ENCODE measurements around the gene AGPS. TPM values are rescaled to one million over a fixed set of nuclear protein-coding genes. Genes with fewer than 3 reads are reported as not detected.
"Not testable (repeated sequence)": the region's sequence is repeated elsewhere in the genome, so short reads cannot be mapped to it uniquely, and the experiment has no call there.

Gene AGPS
- polyA plus RNA-seq, 1 of the 3 experiments (the other 2 are of a cell fraction): 10.9 TPM

DNA sequence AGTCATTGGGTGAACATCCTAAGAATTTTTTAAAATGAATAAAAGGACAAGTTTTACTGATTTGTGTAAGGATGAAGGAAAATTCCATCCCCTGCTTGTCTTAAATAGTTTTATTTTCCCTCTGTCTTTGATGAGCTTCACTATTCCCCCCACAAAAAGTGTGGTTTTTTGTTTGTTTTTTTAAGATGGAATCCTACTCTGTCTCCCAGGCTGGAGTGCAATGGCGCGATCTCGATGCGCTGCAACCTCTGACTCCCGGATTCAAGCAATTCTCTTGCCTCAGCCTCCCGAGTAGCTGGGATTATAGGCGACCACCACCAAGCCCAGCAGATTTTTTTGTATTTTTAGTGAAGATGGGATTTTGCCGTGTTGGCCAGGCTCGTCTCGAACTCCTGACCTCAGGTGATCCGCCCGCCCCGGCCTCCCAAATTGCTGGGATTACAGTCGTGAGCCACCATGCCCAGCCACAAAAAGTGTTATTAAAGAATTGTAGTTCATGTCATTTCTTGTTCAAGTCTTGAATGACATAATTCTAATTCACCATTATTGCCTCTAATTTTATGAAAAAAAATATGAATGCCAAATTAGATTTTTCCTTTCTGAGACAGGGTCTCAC, 91.7 kb downstream of the AGPS start:
- H3K9ac ChIP-seq: no peak overlapping the region
- H3K79me2 ChIP-seq (ENCODE audit: insufficient read depth): no peaks in the 10 kb centered on the region; the same call in 1 of the 2 replicates
- 95% methylated on average over 13 of the region's 14 CpGs for whole genome bisulfite sequencing (ENCODE audit: low lambda C conversion rate)
- peaks cover 13% of the 10 kb centered on the region for H3F3A ChIP-seq (replicated peaks; ENCODE audit: insufficient read depth)
- H3K4me2 ChIP-seq: no peak overlapping the region
- H3K27me3 ChIP-seq (ENCODE audit: insufficient read depth): no peaks in the 10 kb centered on the region
- no peaks in the 10 kb centered on the region for H4K20me1 ChIP-seq (ENCODE audit: insufficient read depth)
- POLR2A ChIA-PET: no interaction called here
- H3K9me2 ChIP-seq: no peaks in the 10 kb centered on the region
- no peak for DNase-seq
- H2AFZ ChIP-seq (ENCODE audit: low read depth): no peak overlapping the region
- no peaks in the 10 kb centered on the region for H3K4me1 ChIP-seq (ENCODE audit: control insufficient read depth in 1 of 2, insufficient read depth in 2 of 2, low read depth in 1 of 2, low read length in 1 of 2)
- peaks cover 14 to 39% of the 10 kb centered on the region in 2 experiments for H3K36me3 ChIP-seq (replicated peaks in 1 of 2; ENCODE audit: control insufficient read depth in 1 of 2, insufficient read depth in 2 of 2, low read length in 1 of 2)
- H3K4me3 ChIP-seq (ENCODE audit: low read depth in 2 of 2, low read length in 1 of 2): no peak overlapping the region
- CTCF ChIA-PET: interaction anchor here (0.6 to 1.6 kb wide), 5 partner anchors 20 to 275 kb away, joined by 3 to 5 read pairs (median 3); no protein-coding TSS in a partner anchor
- no peaks in the 10 kb centered on the region; the same call in 1 of the 2 replicates for H3K9me3 ChIP-seq
- TF ChIP-seq, protein P1, sequence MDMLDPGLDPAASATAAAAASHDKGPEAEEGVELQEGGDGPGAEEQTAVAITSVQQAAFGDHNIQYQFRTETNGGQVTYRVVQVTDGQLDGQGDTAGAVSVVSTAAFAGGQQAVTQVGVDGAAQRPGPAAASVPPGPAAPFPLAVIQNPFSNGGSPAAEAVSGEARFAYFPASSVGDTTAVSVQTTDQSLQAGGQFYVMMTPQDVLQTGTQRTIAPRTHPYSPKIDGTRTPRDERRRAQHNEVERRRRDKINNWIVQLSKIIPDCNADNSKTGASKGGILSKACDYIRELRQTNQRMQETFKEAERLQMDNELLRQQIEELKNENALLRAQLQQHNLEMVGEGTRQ (IDR thresholded peaks at IDR 0.05; ENCODE audit: borderline replicate concordance, low read depth, low read length): no peak
- TF ChIP-seq NRF1 (IDR thresholded peaks at IDR 0.05; ENCODE audit: low read depth, low read length): no peak
- no peak for TF ChIP-seq TAF1 (IDR thresholded peaks at IDR 0.05; ENCODE audit: borderline replicate concordance, low read depth, low read length)
- no peak for TF ChIP-seq SIN3A (IDR thresholded peaks at IDR 0.05; ENCODE audit: borderline replicate concordance, low read depth, low read length)
- TF ChIP-seq, protein P2, sequence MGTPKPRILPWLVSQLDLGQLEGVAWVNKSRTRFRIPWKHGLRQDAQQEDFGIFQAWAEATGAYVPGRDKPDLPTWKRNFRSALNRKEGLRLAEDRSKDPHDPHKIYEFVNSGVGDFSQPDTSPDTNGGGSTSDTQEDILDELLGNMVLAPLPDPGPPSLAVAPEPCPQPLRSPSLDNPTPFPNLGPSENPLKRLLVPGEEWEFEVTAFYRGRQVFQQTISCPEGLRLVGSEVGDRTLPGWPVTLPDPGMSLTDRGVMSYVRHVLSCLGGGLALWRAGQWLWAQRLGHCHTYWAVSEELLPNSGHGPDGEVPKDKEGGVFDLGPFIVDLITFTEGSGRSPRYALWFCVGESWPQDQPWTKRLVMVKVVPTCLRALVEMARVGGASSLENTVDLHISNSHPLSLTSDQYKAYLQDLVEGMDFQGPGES (IDR thresholded peaks at IDR 0.05; ENCODE audit: low read depth, low read length): no peak
- TF ChIP-seq, protein P3, sequence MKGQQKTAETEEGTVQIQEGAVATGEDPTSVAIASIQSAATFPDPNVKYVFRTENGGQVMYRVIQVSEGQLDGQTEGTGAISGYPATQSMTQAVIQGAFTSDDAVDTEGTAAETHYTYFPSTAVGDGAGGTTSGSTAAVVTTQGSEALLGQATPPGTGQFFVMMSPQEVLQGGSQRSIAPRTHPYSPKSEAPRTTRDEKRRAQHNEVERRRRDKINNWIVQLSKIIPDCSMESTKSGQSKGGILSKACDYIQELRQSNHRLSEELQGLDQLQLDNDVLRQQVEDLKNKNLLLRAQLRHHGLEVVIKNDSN (IDR thresholded peaks at IDR 0.05; ENCODE audit: borderline replicate concordance, low read depth): no peak
- TF ChIP-seq CHD2 (IDR thresholded peaks at IDR 0.05; ENCODE audit: low read length, partially characterized antibody): no peak
- no peak for TF ChIP-seq ELF1 (IDR thresholded peaks at IDR 0.05)
- TF ChIP-seq, protein P4, sequence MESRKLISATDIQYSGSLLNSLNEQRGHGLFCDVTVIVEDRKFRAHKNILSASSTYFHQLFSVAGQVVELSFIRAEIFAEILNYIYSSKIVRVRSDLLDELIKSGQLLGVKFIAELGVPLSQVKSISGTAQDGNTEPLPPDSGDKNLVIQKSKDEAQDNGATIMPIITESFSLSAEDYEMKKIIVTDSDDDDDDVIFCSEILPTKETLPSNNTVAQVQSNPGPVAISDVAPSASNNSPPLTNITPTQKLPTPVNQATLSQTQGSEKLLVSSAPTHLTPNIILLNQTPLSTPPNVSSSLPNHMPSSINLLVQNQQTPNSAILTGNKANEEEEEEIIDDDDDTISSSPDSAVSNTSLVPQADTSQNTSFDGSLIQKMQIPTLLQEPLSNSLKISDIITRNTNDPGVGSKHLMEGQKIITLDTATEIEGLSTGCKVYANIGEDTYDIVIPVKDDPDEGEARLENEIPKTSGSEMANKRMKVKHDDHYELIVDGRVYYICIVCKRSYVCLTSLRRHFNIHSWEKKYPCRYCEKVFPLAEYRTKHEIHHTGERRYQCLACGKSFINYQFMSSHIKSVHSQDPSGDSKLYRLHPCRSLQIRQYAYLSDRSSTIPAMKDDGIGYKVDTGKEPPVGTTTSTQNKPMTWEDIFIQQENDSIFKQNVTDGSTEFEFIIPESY (IDR thresholded peaks at IDR 0.05; ENCODE audit: borderline replicate concordance, low read depth): no peak
- no peak for TF ChIP-seq RFX5 (IDR thresholded peaks at IDR 0.05; ENCODE audit: low read length)
- no peak for TF ChIP-seq SMC3 (IDR thresholded peaks at IDR 0.05; ENCODE audit: low read depth, low read length)
- TF ChIP-seq, protein P5, sequence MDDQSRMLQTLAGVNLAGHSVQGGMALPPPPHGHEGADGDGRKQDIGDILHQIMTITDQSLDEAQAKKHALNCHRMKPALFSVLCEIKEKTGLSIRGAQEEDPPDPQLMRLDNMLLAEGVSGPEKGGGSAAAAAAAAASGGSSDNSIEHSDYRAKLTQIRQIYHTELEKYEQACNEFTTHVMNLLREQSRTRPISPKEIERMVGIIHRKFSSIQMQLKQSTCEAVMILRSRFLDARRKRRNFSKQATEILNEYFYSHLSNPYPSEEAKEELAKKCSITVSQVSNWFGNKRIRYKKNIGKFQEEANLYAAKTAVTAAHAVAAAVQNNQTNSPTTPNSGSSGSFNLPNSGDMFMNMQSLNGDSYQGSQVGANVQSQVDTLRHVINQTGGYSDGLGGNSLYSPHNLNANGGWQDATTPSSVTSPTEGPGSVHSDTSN (IDR thresholded peaks at IDR 0.05): no peak
- TF ChIP-seq EZH2phosphoT487 (IDR thresholded peaks at IDR 0.05; ENCODE audit: borderline replicate concordance, low read depth): no peak
- TF ChIP-seq NFIC (IDR thresholded peaks at IDR 0.05; ENCODE audit: borderline replicate concordance): no peak
- TF ChIP-seq FOXJ3 (CRISPR knock-in tag; IDR thresholded peaks at IDR 0.05): no peak
- no peak overlapping the region for H3K27ac ChIP-seq (ENCODE audit: low read depth in 2 of 2, low read length in 1 of 2)

DNA sequence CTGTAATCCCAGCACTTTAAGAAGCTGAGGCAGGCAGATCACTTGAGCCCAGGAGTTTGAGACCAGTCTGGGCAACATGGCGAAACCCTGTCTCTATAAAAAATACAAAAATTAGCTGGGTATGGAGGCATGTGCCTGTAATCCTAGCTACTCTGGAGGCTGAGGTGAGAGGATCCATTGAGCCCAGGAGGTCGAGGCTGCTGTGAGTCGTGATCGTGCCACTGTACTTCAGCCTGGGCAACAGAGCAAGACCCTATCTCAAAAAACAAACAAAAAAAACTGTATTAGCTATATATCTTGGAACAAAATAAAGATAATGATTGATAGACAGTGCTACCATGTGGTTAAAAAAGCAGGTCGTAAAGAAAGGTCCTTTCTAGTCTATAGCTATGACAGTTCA, 93.1 kb downstream of the AGPS start:
- H3K27me3 ChIP-seq (ENCODE audit: insufficient read depth); DNase-seq; POLR2A ChIA-PET; H3K9me3 ChIP-seq; H3K9me2 ChIP-seq; H3K27ac ChIP-seq (ENCODE audit: low read depth in 2 of 2, low read length in 1 of 2); H3K4me2 ChIP-seq; H3K4me3 ChIP-seq (ENCODE audit: low read depth in 2 of 2, low read length in 1 of 2); H3K4me1 ChIP-seq (ENCODE audit: control insufficient read depth in 1 of 2, insufficient read depth in 2 of 2, low read depth in 1 of 2, low read length in 1 of 2); H2AFZ ChIP-seq (ENCODE audit: low read depth); H3K9ac ChIP-seq; H3K79me2 ChIP-seq (ENCODE audit: insufficient read depth); H4K20me1 ChIP-seq (ENCODE audit: insufficient read depth): not testable (repeated sequence)
- CTCF ChIA-PET: interaction anchor here (1.6 kb wide), 1 partner anchor 21 kb away, joined by 4 read pairs; no protein-coding TSS in a partner anchor
- Histone ChIP-seq H3F3A (replicated peaks; ENCODE audit: insufficient read depth) (peaks cover 20% of the 10 kb centered on the region), H3K36me3 (replicated peaks in 1 of 2; ENCODE audit: control insufficient read depth in 1 of 2, insufficient read depth in 2 of 2, low read length in 1 of 2) (peaks cover 14 to 32% of the 10 kb centered on the region in 2 experiments)
- 95% methylated on average over 5 of the region's 5 CpGs for WGBS (ENCODE audit: low lambda C conversion rate)

Measured in SK-N-SH (cell line).